SK-N-SH (cell line): ENCODE measurements around the gene MRPL40.

Experiments
- CTCF ChIP-seq: fragments of 200-600 bp; sonication (generic); IDR thresholded peaks from 2 replicates; pipeline ENCODE4 v1.6.1; 2017; ENCODE audit warnings: antibody characterized with exemption, mild to moderate bottlenecking, moderate library complexity
- TEAD4 ChIP-seq: IDR thresholded peaks from 2 replicates; pipeline ENCODE4 v1.4.0; 2012; ENCODE audit warnings: mild to moderate bottlenecking, borderline replicate concordance; ENCODE audit not compliant: insufficient read depth

DNA sequence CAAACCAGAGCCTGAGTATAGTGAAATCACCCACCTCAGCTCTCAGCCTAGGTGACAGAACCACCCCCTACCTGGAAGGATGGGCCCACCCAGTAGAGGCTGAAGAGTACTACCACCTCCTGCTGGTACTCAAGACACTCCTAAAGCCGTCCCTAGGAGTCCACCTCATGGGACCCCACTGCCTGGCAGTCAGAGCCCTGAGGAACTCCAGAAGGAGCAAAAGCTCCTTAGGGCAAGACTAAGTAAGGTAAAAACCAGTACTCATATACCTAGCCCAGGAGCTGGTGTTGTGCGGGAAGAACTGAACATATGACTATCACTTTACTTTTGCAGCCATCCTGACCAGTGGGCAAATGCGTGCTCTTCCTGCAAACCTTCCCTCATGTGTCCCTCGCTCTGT, 37.1 kb upstream of the MRPL40 start:
- TF ChIP-seq TEAD4 (no peak), CTCF (no peak)
